SH-SY5Y (cell line): ENCODE data around the gene CES2.

ENCODE experiments used
- GATA2 ChIP-seq: IDR thresholded peaks from 2 replicates; pipeline ENCODE4 v1.6.1; 2011; ENCODE audit warnings: mild to moderate bottlenecking, low read depth, low read length
- GATA3 ChIP-seq: IDR thresholded peaks from 2 replicates; pipeline ENCODE4 v1.6.1; 2011; ENCODE audit warnings: low read depth, mild to moderate bottlenecking, low read length, moderate library complexity

- TF ChIP-seq GATA2 (no peak), GATA3 (no peak)
These were observed 39.7 kb upstream of the CES2 start for GRCh38 chr16:66895689-66895979.
